ENCODE data around the gene ATP8A2.

The ATP8A2 gene

DNA sequence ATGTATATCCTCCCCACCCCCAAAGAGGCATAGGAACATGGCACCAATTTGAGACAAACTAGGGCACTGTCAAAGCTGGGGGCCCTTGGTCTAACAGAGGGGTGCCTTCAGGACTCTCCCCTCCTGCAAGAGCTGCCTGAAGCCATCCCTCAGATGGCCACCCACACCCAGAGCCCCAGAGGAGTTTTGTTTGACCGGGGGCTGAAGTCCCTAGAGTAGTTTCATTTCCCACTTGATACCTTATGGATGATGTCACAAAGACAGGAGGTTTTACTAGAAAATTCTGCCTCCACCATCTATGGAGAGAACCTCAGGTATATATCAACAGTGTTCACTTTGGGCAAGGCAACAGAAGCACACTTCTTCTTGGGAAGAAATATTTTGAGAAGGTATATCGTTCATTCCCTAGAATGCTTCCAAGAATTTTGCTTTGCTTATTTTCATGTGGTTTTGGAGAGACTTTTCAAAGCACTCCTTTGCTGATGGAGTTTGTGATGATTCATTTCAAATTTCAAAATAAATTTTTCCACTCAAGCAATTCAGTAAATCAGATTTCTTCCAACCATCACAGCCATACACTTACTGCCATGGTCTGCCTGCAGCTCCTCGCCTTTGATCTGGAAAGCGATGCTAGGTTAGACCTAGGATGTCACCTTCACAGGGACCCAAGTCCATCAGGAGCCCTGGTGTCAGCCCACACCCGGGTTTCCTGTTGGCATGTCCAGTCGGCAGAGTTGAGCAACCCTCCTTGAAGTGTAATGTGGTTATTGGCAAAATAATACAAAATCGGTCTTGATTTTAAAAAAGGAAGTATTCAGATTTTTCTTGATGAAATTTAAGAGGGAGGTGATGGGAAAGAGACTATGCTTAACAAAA lies 473.0 kb downstream of the ATP8A2 start:
- no peak for TF ChIP-seq ZNF274 (IDR thresholded peaks at IDR 0.05; ENCODE audit: low read depth, low read length)
- no peak overlapping the region for H3K4me3 ChIP-seq (ENCODE audit: low read length)

DNA sequence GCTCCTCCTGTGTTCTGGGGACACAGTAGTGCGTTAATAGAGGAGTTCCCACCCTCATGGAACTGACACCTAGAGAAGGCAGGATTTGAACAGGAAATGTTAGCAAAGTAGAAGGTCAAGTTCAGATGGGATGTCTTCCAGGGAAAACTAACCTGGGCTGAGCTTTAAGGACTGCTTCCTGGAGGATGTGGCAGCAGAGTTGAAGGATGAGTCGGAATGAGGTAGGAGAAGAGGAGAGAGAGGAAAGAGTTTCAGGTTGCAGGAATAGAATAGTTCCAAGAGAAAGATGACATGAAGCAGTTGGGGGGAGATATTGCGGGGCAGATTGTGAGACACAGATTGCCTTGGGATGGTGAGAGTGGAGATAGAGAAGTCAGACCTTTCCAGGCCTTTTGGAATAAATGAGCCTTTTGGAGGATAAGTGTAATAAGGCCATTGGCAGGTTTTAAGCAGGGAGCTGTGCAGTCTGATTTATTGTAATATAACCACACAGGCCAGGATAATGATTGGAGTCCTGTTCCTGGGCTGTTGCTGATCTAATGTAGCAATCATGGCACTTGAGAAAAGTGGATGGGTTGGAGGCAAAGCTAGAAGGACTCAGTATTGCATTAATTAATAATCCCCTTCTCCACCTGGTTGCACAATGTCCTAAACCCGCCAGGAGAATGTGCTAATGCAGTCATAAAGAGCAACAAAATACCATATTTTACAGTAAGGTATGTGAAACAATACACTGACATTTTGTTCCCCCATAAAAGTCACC lies 474.6 kb downstream of the ATP8A2 start:
- no peak overlapping the region for H3K4me3 ChIP-seq (ENCODE audit: low read length)
- TF ChIP-seq ZNF274 (IDR thresholded peaks at IDR 0.05; ENCODE audit: low read depth, low read length): no peak

DNA sequence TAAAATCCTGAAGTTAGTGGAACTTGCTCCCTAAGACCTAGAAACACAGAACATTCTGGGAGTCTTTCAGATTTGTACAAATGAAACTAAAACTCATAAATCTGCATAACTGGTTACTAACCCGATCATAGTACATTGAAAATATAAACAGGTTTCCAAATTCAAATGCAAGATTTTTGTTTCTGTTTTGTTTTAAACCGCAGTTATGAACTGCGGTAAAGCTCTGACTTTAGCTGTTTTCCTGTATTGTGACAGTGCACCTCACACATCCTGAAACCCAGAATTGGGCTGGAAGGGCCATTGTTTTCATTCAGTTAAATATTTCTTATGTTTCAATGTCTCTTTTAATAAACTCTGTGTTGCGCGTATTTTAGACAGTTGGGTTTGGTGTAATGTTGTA lies 475.4 kb downstream of the ATP8A2 start:
- TF ChIP-seq ZNF274 (IDR thresholded peaks at IDR 0.05; ENCODE audit: low read depth, low read length): no peak
- no peak overlapping the region for H3K4me3 ChIP-seq (ENCODE audit: low read length)

DNA sequence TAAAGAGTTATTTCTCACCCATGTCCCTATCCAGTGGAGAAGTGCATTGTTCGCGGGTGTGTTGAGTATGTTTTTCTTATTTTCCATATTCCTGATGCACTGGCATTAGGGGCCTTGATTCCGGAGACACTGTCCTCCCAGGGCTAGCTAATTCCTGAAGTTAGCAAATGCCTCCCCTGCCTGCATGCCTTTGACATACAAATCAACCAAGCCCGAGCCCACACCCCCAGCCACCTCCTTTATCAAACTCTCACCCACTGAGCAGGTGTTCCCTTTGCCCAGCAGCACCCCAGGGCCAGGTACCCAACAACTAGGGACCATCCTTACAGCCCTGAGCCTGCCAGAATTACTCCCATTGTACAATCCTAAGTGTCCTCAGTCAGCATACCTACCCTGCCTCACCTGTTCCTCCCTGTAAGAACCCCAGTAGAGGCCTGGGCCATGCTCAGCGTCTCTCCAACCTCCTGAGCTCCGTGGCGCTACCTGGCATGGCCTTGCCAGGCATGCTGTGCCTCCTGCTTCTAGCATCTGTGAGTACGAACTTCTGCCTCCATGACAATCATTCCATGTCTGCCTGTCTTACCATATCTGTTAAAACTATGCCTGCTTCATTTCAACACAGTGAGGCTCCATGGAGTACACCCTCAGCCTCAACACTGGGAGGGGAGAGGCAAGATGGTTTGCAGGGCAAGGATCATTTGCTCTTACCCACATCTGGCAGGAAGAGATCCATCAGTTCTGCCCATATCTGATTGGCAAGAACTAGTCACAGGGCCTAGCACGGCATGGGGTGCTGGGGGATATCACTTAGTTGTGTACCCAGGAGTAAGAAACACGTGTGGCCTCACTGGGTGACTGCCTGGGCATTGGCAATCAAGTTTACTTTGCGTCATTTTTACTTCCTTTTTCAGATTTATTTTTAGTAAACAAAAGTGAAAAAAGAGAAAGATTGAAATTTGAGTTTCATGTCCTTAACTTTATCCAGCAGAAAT lies 476.2 kb downstream of the ATP8A2 start:
- no peak overlapping the region for H3K4me3 ChIP-seq (ENCODE audit: low read length)
- no peak for TF ChIP-seq ZNF274 (IDR thresholded peaks at IDR 0.05; ENCODE audit: low read depth, low read length)

DNA sequence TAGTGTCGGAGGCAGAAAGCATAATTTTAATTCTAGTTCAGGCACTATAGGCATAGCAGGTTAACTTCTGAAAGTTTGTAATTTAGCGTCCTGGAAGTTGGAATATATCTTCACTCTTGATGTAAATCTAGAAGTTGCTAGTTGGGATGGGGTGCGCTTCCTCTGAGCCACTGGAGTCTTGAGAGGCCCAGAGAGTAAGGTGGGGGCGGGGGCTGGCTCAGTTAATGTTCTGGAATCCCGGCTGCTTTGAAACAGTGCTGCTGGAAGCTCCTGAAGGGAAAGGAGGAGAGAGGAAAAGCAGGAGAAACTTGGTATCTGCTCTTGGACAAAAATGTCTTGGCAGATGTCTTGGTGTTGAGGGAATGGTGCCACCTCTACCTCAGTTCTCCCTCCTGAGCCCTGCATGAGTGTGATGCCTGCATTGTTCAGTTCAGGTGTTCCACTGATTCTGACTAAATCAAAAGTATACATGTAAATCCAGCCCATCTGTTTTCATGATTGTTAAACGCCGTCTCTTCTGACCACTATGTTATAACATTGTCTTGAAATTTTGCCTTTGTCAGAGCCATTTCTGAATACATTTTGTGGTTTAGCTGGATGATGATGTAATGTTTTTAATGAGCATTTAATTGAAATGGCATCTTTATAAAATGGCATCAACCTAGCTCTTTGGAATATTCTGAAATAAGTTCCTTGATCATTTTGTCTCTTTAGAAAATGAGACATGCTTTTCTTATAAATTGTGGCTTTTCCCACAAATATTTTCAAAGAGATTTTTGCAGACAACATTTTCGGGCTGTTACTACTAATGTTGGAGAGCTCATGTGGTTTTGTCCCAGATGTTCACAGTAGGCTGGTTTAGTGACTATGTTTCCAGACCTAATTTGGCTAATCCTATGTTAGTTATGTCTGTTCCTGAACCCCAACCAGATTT lies 477.3 kb downstream of the ATP8A2 start:
- no peak overlapping the region for H3K4me3 ChIP-seq (ENCODE audit: low read length)
- no peak for TF ChIP-seq ZNF274 (IDR thresholded peaks at IDR 0.05; ENCODE audit: low read depth, low read length)

DNA sequence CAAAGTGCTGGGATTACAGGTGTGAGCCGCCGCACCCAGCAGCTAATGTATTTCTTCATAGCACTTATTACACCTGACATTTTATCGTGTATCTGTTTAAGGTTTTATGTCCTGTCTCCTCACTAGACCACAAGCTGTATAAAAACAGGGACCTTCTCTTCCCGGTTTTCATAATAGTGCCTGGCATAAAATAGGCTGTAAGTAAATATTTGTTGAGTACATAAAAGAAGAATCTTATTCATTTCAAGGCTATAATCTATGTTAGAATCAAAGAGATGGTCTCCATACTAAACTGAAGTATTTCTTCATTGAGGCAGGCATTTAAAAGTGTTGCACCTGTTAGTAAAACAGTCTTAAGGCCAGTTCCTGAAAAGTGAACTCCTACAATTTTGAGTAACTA lies 486.1 kb downstream of the ATP8A2 start:
- no peak for TF ChIP-seq ZNF274 (IDR thresholded peaks at IDR 0.05; ENCODE audit: low read depth, low read length)
- H3K4me3 ChIP-seq (ENCODE audit: low read length): no peak overlapping the region

DNA sequence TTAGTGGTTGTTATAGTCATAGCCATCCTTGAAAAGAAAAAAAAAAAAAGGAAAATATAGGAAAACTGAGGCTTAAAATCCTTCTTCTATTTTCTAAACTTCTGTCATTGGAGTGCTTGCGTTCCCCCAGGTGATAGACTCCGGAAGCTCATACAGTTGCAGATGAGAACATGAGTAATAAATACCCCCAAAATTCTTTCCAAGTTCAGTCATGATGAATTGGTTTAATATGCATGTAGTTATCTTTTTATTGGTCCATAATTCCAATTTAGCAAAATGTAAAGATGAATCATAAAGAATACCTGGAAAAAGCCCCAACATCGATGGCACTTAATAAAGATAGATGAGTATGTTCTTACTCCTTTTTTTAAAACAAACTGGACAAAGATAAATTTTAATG lies 487.8 kb downstream of the ATP8A2 start:
- no peak for TF ChIP-seq ZNF274 (IDR thresholded peaks at IDR 0.05; ENCODE audit: low read depth, low read length)
- no peak overlapping the region for H3K4me3 ChIP-seq (ENCODE audit: low read length)

DNA sequence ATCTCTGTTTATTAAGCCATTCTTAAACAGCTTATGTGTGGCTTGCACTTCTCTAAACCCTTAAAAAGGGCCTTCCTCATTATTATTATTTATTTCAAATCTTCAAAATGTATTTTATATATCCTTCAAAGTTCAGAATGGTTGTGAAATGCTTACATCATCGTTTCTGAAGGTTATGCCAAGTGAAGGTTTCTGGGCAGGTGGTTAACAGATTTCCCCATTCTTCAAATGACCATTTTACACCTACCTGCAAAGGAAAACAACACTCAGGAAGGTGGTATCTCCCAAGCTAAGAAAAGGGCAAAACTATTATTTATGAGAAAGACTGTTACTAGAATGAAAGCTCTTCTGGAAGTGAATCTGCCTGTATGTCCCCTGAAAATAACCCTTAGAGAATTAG lies 488.5 kb downstream of the ATP8A2 start:
- TF ChIP-seq ZNF274 (IDR thresholded peaks at IDR 0.05; ENCODE audit: low read depth, low read length): no peak
- no peak overlapping the region for H3K4me3 ChIP-seq (ENCODE audit: low read length)

DNA sequence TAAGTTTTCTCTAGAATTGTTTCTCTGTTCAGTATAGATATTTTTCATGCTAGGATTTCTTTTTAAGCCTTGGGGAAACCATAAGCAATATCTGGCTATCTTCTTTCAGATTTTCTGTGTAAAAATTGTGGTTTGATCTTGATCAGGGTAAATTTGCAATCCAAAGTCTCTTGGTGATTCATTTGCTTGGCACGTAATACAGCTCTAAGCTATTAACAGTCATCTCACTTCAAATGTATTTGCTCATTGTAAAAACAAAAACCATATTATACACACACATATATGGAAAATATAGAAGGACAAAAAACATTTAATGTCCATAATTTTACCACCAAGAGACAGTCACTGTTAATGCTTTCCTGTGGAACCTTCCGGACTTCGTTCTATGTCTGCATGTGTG lies 489.1 kb downstream of the ATP8A2 start:
- no peak overlapping the region for H3K4me3 ChIP-seq (ENCODE audit: low read length)
- TF ChIP-seq ZNF274 (IDR thresholded peaks at IDR 0.05; ENCODE audit: low read depth, low read length): no peak

DNA sequence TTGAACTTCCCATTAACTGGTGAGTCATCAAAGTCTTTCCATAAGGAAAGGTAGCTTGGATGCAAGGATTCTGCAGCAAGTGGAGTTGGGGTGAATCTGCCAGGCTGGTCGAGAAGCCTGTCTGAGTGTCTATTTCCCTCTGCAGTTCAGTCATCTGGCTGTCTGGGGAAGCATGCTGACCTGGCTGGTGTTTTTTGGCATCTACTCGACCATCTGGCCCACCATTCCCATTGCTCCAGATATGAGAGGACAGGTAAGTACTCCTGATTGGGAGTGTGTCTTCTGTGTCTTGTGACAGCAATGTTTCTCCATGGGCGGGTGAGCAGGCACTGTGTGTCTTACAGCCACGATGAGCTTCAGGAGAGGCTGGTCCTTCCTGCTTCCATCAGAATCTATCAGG lies 490.4 kb downstream of the ATP8A2 start:
- TF ChIP-seq ZNF274 (IDR thresholded peaks at IDR 0.05; ENCODE audit: low read depth, low read length): no peak
- no peak overlapping the region for H3K4me3 ChIP-seq (ENCODE audit: low read length)

DNA sequence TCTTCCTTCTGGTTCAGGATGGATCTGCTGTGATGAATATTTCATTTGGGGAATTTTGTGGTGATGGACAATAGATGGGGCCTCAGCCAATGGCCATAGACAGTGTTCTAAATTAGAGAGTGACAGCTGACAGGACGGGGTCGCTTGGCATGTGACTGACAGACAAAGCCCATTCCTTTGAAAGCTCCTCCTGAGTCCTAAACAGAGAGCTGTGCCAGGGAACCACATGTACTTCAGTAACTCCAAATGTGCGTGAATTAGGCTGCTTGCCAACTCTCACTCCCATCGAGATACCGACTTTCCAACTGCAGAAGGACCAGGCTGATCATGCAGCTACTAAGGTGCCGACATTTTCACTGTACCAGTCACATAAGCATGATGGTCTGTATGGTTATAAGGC lies 492.3 kb downstream of the ATP8A2 start:
- no peak for TF ChIP-seq ZNF274 (IDR thresholded peaks at IDR 0.05; ENCODE audit: low read depth, low read length)

DNA sequence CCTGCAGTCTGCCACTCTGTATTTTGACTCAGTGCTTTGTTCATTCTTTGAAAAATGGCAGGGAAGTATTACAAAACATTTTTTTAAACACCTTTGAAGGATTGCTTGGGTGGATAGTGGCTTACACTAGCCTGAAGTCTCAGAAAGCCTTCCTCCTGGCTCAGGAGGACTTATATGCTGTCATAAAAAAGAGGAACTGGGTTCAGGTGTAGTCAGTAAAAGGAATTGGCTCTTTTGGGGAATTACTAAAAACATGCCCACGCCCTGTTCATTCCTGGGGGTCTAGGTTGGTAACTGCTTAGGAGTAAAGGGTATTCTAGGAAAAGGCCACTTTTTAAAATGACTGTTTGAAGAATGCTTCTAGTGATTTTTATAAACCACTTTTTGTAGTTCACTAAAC lies 493.2 kb downstream of the ATP8A2 start:
- no peak overlapping the region for H3K4me3 ChIP-seq (ENCODE audit: low read length)
- TF ChIP-seq ZNF274 (IDR thresholded peaks at IDR 0.05; ENCODE audit: low read depth, low read length): no peak

More for the DNA sequence above, 492.3 kb downstream of the ATP8A2 start:
- H3K4me3 ChIP-seq (ENCODE audit: low read length): no peak overlapping the region

DNA sequence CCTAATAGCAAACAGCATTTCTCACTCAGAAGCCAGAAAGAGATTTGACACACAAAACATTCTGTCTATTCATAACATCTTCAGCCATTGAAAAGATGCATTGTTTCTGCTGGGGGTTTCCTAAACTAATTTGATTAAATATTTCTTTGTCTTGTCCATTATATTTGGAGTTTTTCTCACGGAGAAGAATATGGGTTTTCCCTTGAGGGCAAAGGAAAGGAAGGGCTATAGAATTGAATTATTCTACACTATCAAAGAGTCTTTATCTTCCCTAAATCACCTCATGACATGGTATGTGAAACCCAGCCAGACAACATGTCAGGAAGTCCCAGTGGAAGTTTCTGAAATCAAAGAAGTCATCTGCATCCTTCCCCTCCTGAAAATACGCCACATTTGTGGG lies 493.6 kb downstream of the ATP8A2 start:
- no peak overlapping the region for H3K4me3 ChIP-seq (ENCODE audit: low read length)
- TF ChIP-seq ZNF274 (IDR thresholded peaks at IDR 0.05; ENCODE audit: low read depth, low read length): no peak

All from GM08714 (cell line).